GM18498 (cell line): ENCODE data around the gene WDR59.
"Not testable (repeated sequence)": the region's sequence is repeated elsewhere in the genome, so short reads cannot be mapped to it uniquely, and the experiment has no call there.

Source experiments
- ATAC-seq: cut with Tn5 transposase; IDR thresholded peaks from one replicate; pipeline ENCODE4 v1.9.1; 2021; ENCODE audit warnings: mild to moderate bottlenecking, moderate library complexity; ENCODE audit not compliant: unreplicated experiment

WDR59 gene

GRCh38 chr16:74984529-74985296 lies at the start of gene WDR59:
WDR59 (minus strand) TSS chr16:74985123; CDS start chr16:74985017, 106 bp downstream.
- peak; percentile 99 for ATAC-seq

DNA sequence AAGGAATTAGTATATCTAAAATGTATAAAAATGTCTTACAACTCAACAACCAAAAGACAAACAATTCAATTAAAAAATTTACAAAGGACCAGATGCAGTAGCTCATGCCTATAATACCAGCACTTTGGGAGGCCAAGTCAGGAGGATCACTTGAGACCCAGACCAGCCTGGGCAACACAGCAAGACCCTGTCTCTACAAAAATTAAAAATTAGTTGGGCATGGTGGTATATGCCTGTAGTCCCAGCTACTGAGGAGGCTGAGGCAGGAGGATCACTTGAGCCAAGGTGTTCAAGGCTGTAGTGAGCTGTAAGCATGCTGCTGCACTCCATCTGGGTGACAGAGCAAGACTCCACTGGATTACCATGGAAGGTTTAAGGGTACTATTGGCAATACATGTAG lies 47.7 kb upstream of the WDR59 start:
- ATAC-seq, result no peak

- no peak for ATAC-seq
Measured at GRCh38 chr16:75029854-75030253, 44.9 kb upstream of the WDR59 start.

DNA sequence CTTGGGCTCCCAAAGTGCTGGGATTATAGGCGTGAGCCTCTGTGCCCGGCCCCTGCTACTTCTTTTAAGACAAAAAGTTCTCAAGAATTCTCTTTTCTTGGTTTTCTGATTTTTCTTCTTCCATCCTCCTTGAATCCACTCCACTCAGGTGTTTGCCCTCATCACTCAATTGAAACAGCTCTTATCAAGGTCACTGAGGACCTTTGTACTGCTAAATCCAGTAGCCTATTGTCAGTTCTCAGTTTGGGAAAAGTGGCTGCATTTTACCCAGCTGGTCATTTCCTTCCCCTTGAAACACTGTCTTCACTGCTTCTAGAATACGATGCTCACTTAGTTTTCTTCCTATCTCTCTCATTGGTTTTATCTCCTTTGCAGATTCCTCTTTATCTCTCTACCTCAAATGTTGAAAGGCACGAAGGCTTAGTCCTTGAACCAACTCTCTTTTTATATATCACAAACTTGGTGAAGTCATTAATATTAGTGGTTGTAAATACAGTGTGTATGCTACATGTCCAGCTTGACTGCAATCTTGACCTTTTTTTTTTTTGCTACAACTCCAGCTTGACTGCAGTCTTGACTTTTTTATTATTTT lies 43.7 kb upstream of the WDR59 start:
- ATAC-seq, result no peak

DNA sequence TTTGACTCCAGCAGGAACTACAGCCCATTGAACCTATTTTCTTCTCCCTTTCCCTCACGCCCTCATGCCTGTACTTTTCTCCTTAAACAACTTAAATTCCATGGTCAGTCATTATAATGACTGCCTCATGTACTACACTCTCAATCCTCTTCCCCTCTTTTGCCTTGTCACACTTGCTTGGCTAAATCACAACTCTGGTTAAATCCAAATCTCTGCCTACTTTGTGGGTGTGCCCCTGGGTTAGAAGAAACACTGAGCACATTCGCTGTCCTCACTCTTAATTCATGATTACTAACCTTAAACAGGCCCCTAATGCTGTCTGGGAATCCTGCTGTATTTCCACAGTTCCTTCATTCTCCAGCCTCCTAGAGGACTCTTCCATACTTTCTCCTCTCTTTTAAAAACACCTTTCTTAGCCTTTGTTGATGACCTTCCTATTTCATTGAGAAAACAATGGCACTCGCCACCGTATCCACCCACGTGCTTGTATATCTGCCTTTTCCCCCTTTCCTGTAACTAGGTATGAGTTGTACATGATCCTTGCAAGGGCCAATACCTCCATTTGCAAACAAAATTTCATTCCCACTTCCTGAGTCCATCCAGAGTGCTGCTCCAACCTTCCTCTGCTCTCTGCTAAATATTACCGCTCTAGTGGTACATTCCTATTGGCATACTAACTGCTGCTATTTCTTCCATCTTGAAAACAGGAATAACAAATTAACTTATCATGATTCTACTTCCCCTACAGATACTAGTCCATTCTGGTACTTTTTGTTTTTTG lies 42.8 kb upstream of the WDR59 start:
- no peak for ATAC-seq

- ATAC-seq, result no peak
Measured at GRCh38 chr16:75026892-75027391, 42.0 kb upstream of the WDR59 start.

DNA sequence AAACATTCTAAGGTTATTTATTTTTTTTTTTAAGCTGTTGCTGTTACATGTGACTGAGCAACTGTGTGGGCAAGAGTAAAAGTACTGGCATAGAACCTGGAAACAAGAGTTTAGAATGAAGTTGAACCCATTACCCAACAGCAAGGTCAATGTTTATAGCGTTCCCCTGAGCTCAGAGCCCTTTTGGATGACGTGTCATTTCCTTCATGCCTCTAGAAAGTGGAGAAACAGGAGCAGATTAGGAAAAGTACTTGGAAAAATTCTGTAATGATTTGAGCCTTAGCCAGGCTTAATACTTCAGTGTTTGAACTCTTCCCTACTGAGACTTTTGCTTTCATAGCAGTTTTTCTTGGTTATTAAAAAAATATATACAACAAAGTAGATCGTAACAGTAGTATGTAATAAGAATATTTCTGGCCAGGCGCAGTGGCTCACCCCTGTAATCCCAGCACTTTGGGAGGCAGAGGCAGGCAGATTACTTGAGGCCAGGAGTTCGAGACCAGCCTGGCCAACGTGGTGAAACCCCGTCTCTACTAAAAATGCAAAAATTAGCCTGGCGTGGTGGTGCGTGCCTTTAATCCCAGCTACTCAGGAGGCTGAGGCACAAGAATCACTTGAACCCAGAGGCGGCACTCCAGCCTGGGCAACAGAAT lies 41.4 kb upstream of the WDR59 start:
- not testable (repeated sequence) for ATAC-seq

- no peak for ATAC-seq
Measured at GRCh38 chr16:75025761-75026160, 40.8 kb upstream of the WDR59 start.

- peak; percentile 40 for ATAC-seq
Measured at GRCh38 chr16:75024594-75024993, 39.7 kb upstream of the WDR59 start.

DNA sequence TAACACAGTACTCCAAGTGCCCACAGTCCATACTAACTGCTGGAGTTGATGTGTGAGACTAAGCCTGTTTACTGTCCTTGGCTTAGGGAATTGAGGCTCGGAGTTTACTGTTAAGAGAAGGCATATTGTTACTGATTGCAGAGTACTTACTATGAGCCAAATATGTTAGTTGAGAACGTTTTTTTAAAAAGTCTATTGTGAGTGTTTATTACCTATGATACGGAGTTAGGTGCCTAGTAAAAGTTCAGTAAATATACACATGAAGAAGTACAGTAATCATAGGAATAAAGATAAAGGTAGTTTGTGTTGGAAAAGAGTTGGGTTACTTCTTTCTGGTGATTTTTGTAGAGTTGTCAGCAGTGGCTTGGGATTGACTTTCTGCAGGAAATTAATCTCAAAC lies 39.3 kb upstream of the WDR59 start:
- ATAC-seq, result no peak

GRCh38 chr16:75023009-75023408 lies 38.1 kb upstream of the WDR59 start:
- ATAC-seq, result no peak

DNA sequence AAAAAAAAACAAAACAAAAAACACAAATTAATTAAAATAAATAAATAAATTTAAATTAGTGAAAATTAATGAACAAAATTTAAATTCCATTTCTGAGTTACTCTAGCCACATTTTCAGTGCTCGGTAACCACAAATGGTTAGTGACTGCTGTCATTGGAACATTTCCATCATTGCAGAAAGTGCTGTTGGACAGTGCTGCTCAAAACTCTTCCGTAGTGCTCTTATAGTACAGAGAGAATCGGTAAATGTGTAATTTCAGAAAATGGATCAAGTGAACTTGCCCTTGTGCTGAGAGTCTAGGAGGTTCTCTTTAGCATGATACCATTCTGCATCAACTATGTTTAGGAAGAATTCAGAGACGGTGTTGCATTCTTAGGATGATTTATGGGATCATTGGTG lies 37.6 kb upstream of the WDR59 start:
- no peak for ATAC-seq

GRCh38 chr16:75021410-75021809 lies 36.5 kb upstream of the WDR59 start:
- ATAC-seq, result no peak

DNA sequence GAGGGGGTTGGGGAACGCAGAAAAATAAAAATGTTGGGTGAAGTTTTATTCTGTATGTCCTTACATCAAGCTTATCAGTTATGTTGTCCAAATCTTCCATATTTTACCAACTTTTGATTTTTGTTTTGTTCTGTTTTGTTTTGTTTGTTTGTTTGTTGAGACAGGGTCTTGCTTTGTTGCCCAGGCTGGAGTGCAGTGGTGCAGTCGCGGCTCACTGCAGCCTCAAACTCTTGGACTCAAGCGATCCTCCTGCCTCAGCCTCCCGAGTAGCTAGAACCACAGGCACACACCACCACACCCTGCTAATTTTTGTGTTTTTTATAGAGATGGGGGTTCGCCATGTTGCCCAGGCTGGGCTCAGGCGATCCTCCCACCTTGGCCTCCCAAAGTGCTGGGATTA lies 34.7 kb upstream of the WDR59 start:
- ATAC-seq, result no peak

- ATAC-seq, result peak; percentile 52
Measured at GRCh38 chr16:75019007-75019406, 34.1 kb upstream of the WDR59 start.

GRCh38 chr16:75017670-75018525 lies 33.0 kb upstream of the WDR59 start:
- ATAC-seq, result no peak

GRCh38 chr16:75016451-75017081 lies 31.6 kb upstream of the WDR59 start:
- not testable (repeated sequence) for ATAC-seq

DNA sequence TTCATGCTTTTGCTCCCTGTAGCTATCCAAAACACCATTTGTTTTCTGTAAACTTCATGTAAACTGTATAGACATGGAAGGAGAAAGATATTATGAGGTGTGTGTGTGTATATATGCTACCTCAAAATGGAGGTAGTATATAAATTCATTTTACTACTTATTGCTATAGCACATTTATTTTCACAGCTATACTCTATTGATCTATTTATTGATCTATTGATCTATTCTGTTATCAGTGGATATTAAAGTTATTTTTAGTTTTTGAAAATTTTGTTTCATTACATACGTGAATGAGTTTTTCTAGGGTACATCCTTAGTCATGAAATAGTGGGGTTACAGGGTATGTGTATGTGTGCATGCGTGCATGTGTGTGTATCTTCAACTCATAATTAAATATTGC lies 29.4 kb upstream of the WDR59 start:
- ATAC-seq, result no peak

GRCh38 chr16:75013123-75013522 lies 28.2 kb upstream of the WDR59 start:
- not testable (repeated sequence) for ATAC-seq
